ENCODE results near the gene DNAJC6.

DNA sequence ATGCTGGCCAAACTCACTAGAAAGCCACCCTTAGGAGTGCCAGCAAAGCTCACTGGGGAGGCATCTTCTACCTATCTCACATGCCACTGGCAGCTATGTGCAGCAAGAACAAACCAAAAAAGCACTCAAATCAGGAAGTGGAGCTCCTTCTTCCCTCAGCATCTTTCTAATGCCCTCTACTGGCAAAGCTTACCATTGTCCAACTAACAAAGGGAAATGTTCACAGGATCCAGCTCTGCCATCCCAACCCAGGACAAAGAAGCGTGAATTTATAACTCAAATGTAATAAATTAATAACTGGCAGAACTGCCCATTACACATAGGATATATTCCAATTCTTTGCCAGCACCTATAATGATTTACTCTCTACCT, 150.0 kb downstream of the DNAJC6 start:
- TF ChIP-seq FOSL2 (IDR thresholded peaks at IDR 0.05; ENCODE audit: borderline replicate concordance, low read depth) (no peak), POLR2AphosphoS5 (IDR thresholded peaks at IDR 0.05; ENCODE audit: low read depth, low read length) (no peak)
